Kidney (tissue), 14 donors: ENCODE measurements around the gene PRUNE2. TPM values are rescaled to one million over a fixed set of nuclear protein-coding genes. Genes with fewer than 3 reads are reported as not detected.

Experiments used
- DNase-seq, 5 donors: peaks; one replicate each; pipeline ENCODE4 v3.0.0-alpha.2; 2013 to 2020
- FAIRE-seq: peaks from 2 replicates; lab custom pipeline; 2012; peaks lifted over from hg19 to GRCh38; lab: Jason Lieb, UNC
- H3K27ac ChIP-seq, 2 donors: one replicate each; pipeline ENCODE4 v1.7.0; 2013; ENCODE audit warnings: low read depth in 2 of 2, low read length in 2 of 2, inconsistent platforms in 1 of 2
- H3K27me3 ChIP-seq: one replicate; pipeline ENCODE4 v1.7.1; 2013; ENCODE audit warnings: low read length, inconsistent platforms; ENCODE audit not compliant: control insufficient read depth, insufficient read depth
- H3K36me3 ChIP-seq, 3 donors: one replicate each; pipeline versions ENCODE4 v1.7.0 to v1.7.1; 2013; ENCODE audit warnings: low read length in 3 of 3, control low read depth in 1 of 3, inconsistent platforms in 1 of 3; ENCODE audit not compliant: insufficient read depth in 3 of 3, control insufficient read depth in 2 of 3
- H3K4me1 ChIP-seq, 3 donors: one replicate each; pipeline versions ENCODE4 v1.7.0 to v1.7.1; 2013; ENCODE audit warnings: low read length in 3 of 3, inconsistent platforms in 1 of 3, low read depth in 1 of 3; ENCODE audit not compliant: control insufficient read depth in 2 of 3, insufficient read depth in 2 of 3
- H3K4me3 ChIP-seq, 3 donors: one replicate each; pipeline versions ENCODE4 v1.7.0 to v1.8.1; 2013; ENCODE audit warnings: low read length in 3 of 3, control low read depth in 1 of 3, inconsistent platforms in 1 of 3
- H3K9ac ChIP-seq, 3 donors: one replicate each; pipeline versions ENCODE4 v1.7.0 to v1.7.1; 2013; ENCODE audit warnings: low read length in 3 of 3, control low read depth in 1 of 3, inconsistent platforms in 1 of 3
- H3K9me3 ChIP-seq, 3 donors: one replicate each; pipeline versions ENCODE4 v1.7.0 to v1.7.1; 2013; ENCODE audit warnings: low read length in 3 of 3, control low read depth in 1 of 3, inconsistent platforms in 1 of 3; ENCODE audit not compliant: control insufficient read depth in 2 of 3, insufficient read depth in 1 of 3
- intact Hi-C: fragments of 100-400 bp; cut with DNase I; formaldehyde crosslinking; loops from one replicate; pipeline ENCODE4 v1.11.1; 2022
- polyA plus RNA-seq: library from polyadenylated mRNA; stranded (reverse); fragments of 350-450 nt; fragmentation: Illumina TruSeq; extraction: RNeasy Lipid Tissue Mini Kit (QIAGEN cat#74804); gene quantifications from one replicate; pipeline ENCODE4 v1.2.3, GENCODE V29; 2014; ENCODE audit warnings: low read depth, low replicate concordance; ENCODE audit not compliant: insufficient read depth
- total RNA-seq: library from RNA; stranded (reverse); fragmentation: NEBNext Ultra II Directional; extraction: Animal tissue kit (Norgen Biotek cat#: 25700); gene quantifications from one replicate; pipeline ENCODE4 v1.2.1, GENCODE V29; 2021
- TF ChIP-seq, protein P1 (sequence below): IDR thresholded peaks from 3 replicates; pipeline ENCODE4 v1.5.1; 2012; ENCODE audit warnings: mild to moderate bottlenecking, moderate library complexity, borderline replicate concordance; ENCODE audit not compliant: insufficient read depth; ENCODE audit errors: extremely low read depth
- donor health status: control.
- donor health status: control.
- donor health status: control.
- donor health status: control.
- donor health status: control.
- donor health status: DM: yes; HTN: yes; CAD: no.
- donor health status: Normal renal cell carcinoma (clear cell type).

PRUNE2 gene
- total and polyA plus RNA-seq, 2 donors from 2014 or later: 12.6 to 65.1 TPM

GRCh38 chr9:76680716-76681425, 225.0 kb downstream of the PRUNE2 start:
- no peak for FAIRE-seq
- H3K27me3 ChIP-seq: no peaks in the 10 kb centered on the region
- H3K27ac ChIP-seq: no peak overlapping the region
- H3K9ac ChIP-seq: no peak overlapping the region
- H3K9me3 ChIP-seq: no peaks in the 10 kb centered on the region
- TF ChIP-seq, protein P1, sequence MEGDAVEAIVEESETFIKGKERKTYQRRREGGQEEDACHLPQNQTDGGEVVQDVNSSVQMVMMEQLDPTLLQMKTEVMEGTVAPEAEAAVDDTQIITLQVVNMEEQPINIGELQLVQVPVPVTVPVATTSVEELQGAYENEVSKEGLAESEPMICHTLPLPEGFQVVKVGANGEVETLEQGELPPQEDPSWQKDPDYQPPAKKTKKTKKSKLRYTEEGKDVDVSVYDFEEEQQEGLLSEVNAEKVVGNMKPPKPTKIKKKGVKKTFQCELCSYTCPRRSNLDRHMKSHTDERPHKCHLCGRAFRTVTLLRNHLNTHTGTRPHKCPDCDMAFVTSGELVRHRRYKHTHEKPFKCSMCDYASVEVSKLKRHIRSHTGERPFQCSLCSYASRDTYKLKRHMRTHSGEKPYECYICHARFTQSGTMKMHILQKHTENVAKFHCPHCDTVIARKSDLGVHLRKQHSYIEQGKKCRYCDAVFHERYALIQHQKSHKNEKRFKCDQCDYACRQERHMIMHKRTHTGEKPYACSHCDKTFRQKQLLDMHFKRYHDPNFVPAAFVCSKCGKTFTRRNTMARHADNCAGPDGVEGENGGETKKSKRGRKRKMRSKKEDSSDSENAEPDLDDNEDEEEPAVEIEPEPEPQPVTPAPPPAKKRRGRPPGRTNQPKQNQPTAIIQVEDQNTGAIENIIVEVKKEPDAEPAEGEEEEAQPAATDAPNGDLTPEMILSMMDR: no peak
- DNase-seq: no peak
- intact Hi-C loops: no loop called here
- no peaks in the 10 kb centered on the region for H3K36me3 ChIP-seq
- H3K4me1 ChIP-seq: no peaks in the 10 kb centered on the region
- no peak overlapping the region for H3K4me3 ChIP-seq

- FAIRE-seq (no peak), DNase-seq (no peak)
- no peak overlapping the region for H3K27ac ChIP-seq
- no peak overlapping the region for H3K9ac ChIP-seq
- H3K27me3 ChIP-seq: no peaks in the 10 kb centered on the region
- H3K4me3 ChIP-seq: no peak overlapping the region
- TF ChIP-seq, protein P1: no peak
- intact Hi-C loops: no loop called here
- no peaks in the 10 kb centered on the region for H3K36me3 ChIP-seq
- no peaks in the 10 kb centered on the region for H3K9me3 ChIP-seq
- H3K4me1 ChIP-seq: no peaks in the 10 kb centered on the region
Observed at GRCh38 chr9:76677481-76678055, 228.3 kb downstream of the PRUNE2 start.

DNA sequence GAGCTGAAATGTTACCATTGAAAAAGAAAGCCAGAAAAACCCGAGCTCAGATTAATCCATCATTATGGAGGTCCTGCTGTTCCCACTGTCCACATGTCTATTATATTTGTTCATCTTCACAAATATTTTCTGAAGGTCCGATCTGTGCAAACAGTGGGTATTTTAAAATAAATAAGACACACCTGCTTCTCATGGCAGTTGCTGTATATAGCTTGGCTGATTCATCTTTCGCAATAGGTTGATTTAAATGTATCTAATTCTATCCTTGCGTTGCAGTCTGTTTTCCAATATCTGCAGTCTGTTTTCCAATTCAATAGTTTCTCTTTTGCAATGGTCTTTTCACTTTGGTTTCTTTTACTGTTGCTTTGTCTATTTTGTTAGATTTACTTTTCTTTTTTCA, 229.1 kb downstream of the PRUNE2 start:
- H3K9me3 ChIP-seq: no peaks in the 10 kb centered on the region
- H3K27ac ChIP-seq: no peak overlapping the region

More for the DNA sequence above, 229.1 kb downstream of the PRUNE2 start:
- Histone ChIP-seq H3K36me3 (no peaks in the 10 kb centered on the region), H3K4me3 (no peak overlapping the region), H3K4me1 (no peaks in the 10 kb centered on the region), H3K9ac (no peak overlapping the region), H3K27me3 (no peaks in the 10 kb centered on the region)
- intact Hi-C loops: no loop called here
- no peak for DNase-seq
- TF ChIP-seq, protein P1: no peak
- FAIRE-seq: peak; percentile 68
